DOHH2 (cell line): Measurements from ENCODE around the gene ABHD10.

Experiments used
- H3F3A ChIP-seq: fragments of 200-600 bp; sonication (generic), shearing (Covaris generic); 2 replicates; pipeline ENCODE4 v1.6.0; 2016; ENCODE audit warnings: antibody characterized with exemption, mild to moderate bottlenecking; ENCODE audit not compliant: control insufficient read depth, insufficient read depth
- H3K27ac ChIP-seq: fragments of 200-600 bp; sonication (generic); 2 replicates; pipeline ENCODE4 v1.5.1; 2014; ENCODE audit warnings: low read depth, mild to moderate bottlenecking, low read length, moderate library complexity
- H3K27me3 ChIP-seq: fragments of 200-600 bp; sonication (generic); 2 replicates; pipeline ENCODE4 v1.6.1; 2014; ENCODE audit warnings: mild to moderate bottlenecking, low read length, mixed read lengths; ENCODE audit not compliant: control insufficient read depth
- H3K36me3 ChIP-seq: fragments of 200-600 bp; sonication (generic); 2 replicates; pipeline ENCODE4 v1.6.1; 2014; ENCODE audit warnings: mild to moderate bottlenecking, low read length, moderate library complexity, mixed read lengths; ENCODE audit not compliant: control insufficient read depth
- H3K4me1 ChIP-seq: fragments of 200-600 bp; sonication (generic); 2 replicates; pipeline ENCODE4 v1.6.1; 2014; ENCODE audit warnings: mild to moderate bottlenecking, low read length, mixed read lengths; ENCODE audit not compliant: control insufficient read depth
- H3K4me2 ChIP-seq: fragments of 200-600 bp; sonication (generic); 2 replicates; pipeline ENCODE4 v1.6.0; 2014; ENCODE audit warnings: mild to moderate bottlenecking, low read length, moderate library complexity
- H3K4me3 ChIP-seq: fragments of 200-600 bp; sonication (generic); 2 replicates; pipeline ENCODE4 v1.5.1; 2014; ENCODE audit warnings: mild to moderate bottlenecking, low read length, mixed read lengths
- H3K79me2 ChIP-seq: fragments of 200-600 bp; sonication (generic); 2 replicates; pipeline ENCODE4 v1.6.1; 2014; ENCODE audit warnings: mild to moderate bottlenecking, low read length, mixed read lengths; ENCODE audit not compliant: control insufficient read depth
- H3K9me2 ChIP-seq: fragments of 200-600 bp; sonication (generic); replicated peaks from 2 replicates; pipeline ENCODE4 v1.6.1; 2014; ENCODE audit warnings: mild to moderate bottlenecking, low read length, mixed read lengths; ENCODE audit not compliant: control insufficient read depth
- H3K9me3 ChIP-seq: fragments of 200-600 bp; sonication (generic); 2 replicates; pipeline ENCODE4 v1.6.1; 2014; ENCODE audit warnings: antibody characterized with exemption, low read length, mixed read lengths; ENCODE audit not compliant: control insufficient read depth, insufficient read depth
- H4K20me1 ChIP-seq: fragments of 200-600 bp; sonication (generic); 2 replicates; pipeline ENCODE4 v1.6.0; 2014; ENCODE audit warnings: low read depth, mild to moderate bottlenecking, antibody characterized with exemption, low read length, moderate library complexity; ENCODE audit not compliant: control insufficient read depth, insufficient read depth
- EZH2phosphoT487 ChIP-seq: fragments of 200-600 bp; sonication (generic); IDR thresholded peaks from 2 replicates; pipeline ENCODE4 v1.6.1; 2017; ENCODE audit warnings: borderline replicate concordance, mild to moderate bottlenecking, antibody characterized with exemption, low read length, moderate library complexity, mixed read lengths
- TF ChIP-seq, protein P1 (sequence below): fragments of 200-600 bp; sonication (generic); IDR thresholded peaks from one replicate; pipeline ENCODE4 v1.5.1; 2014; ENCODE audit warnings: antibody characterized with exemption, mild to moderate bottlenecking, low read depth, low read length; ENCODE audit not compliant: poor library complexity, severe bottlenecking

The ABHD10 gene

GRCh38 chr3:111963424-111963823, 15.4 kb upstream of the ABHD10 start:
- no peak overlapping the region for H3K4me2 ChIP-seq

DNA sequence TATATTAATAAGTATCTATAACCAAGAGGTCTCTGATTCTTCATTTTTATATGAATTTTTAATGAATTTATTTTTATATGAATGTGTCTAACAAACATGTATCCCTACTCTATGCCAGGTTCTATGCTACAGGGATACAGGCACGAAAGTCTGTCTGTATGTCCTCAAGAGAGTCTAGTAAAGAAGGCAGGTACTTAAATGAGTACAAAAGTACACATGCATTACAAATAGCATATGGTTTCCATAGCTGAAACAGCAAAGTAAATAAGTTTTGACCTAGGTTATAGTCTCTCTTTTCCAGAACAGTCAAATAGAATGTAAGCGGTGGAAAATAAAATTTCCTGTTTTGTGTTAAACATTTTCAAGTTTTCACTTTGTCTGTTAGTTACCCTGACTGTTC, 13.3 kb upstream of the ABHD10 start:
- Histone ChIP-seq H3K4me3 (no peak overlapping the region), H3K9me2 (no peaks in the 10 kb centered on the region), H3K27me3 (peaks cover 17% of the 10 kb centered on the region), H3K79me2 (no peaks in the 10 kb centered on the region), H3F3A (no peaks in the 10 kb centered on the region), H3K27ac (no peak overlapping the region), H3K4me2 (no peak overlapping the region), H3K9me3 (no peaks in the 10 kb centered on the region), H3K4me1 (peaks cover 8% of the 10 kb centered on the region), H3K36me3 (no peaks in the 10 kb centered on the region), H4K20me1 (no peaks in the 10 kb centered on the region)
- TF ChIP-seq, protein P1, sequence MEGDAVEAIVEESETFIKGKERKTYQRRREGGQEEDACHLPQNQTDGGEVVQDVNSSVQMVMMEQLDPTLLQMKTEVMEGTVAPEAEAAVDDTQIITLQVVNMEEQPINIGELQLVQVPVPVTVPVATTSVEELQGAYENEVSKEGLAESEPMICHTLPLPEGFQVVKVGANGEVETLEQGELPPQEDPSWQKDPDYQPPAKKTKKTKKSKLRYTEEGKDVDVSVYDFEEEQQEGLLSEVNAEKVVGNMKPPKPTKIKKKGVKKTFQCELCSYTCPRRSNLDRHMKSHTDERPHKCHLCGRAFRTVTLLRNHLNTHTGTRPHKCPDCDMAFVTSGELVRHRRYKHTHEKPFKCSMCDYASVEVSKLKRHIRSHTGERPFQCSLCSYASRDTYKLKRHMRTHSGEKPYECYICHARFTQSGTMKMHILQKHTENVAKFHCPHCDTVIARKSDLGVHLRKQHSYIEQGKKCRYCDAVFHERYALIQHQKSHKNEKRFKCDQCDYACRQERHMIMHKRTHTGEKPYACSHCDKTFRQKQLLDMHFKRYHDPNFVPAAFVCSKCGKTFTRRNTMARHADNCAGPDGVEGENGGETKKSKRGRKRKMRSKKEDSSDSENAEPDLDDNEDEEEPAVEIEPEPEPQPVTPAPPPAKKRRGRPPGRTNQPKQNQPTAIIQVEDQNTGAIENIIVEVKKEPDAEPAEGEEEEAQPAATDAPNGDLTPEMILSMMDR: no peak
- no peak for TF ChIP-seq EZH2phosphoT487

More at GRCh38 chr3:111963424-111963823, 15.4 kb upstream of the ABHD10 start:
- Histone ChIP-seq H3K9me3 (no peaks in the 10 kb centered on the region), H3K27ac (no peak overlapping the region), H3K36me3 (no peaks in the 10 kb centered on the region), H3K9me2 (no peaks in the 10 kb centered on the region), H3K27me3 (peaks cover 6% of the 10 kb centered on the region), H4K20me1 (no peaks in the 10 kb centered on the region), H3K79me2 (no peaks in the 10 kb centered on the region), H3K4me1 (peaks cover 8% of the 10 kb centered on the region), H3F3A (no peaks in the 10 kb centered on the region), H3K4me3 (no peak overlapping the region)
- no peak for TF ChIP-seq EZH2phosphoT487
- TF ChIP-seq, protein P1: no peak

DNA sequence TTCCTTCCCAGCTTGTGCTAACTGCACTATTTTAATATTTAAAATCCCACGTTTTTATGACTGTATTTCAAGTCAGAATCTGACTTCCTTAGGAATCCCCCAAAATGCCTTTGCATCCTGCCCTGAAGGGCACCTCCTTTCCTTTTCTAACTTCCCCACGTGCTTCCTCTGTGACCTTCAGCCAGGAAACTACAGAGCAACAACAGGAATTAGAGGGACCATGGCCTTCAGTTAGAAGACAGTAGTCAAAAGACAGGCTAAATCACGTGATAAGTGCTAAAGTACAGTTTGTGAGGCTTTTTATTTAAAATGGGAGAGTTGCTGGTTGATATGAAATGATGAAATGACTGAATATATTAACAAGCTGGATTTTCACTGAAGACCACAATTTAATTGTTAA, 11.8 kb upstream of the ABHD10 start:
- no peaks in the 10 kb centered on the region for H4K20me1 ChIP-seq

More for the DNA sequence above, 11.8 kb upstream of the ABHD10 start:
- Histone ChIP-seq H3K36me3 (no peaks in the 10 kb centered on the region), H3K9me2 (no peaks in the 10 kb centered on the region), H3K27me3 (peaks cover 22% of the 10 kb centered on the region), H3K4me2 (peak overlapping the region; percentile 54; the same call in 1 of the 2 replicates), H3K4me3 (no peak overlapping the region), H3K27ac (no peak overlapping the region), H3K79me2 (no peaks in the 10 kb centered on the region), H3K4me1 (peaks cover 8% of the 10 kb centered on the region), H3F3A (no peaks in the 10 kb centered on the region), H3K9me3 (no peaks in the 10 kb centered on the region)
- no peak for TF ChIP-seq EZH2phosphoT487
- TF ChIP-seq, protein P1: no peak
